ENCODE measurements around the gene TMEM132D. TPM values are rescaled to one million over a fixed set of nuclear protein-coding genes. Genes with fewer than 3 reads are reported as not detected.

Gene TMEM132D
- total RNA-seq, 1 donor from 2014 or later = not detected

- intact Hi-C loops (cut with micrococcal nuclease) = no loop called here
Observed at GRCh38 chr12:129750421-129750820, 153.4 kb downstream of the TMEM132D start.

- intact Hi-C loops (cut with micrococcal nuclease) = no loop called here
Observed at GRCh38 chr12:129746318-129746717, 157.5 kb downstream of the TMEM132D start.

DNA sequence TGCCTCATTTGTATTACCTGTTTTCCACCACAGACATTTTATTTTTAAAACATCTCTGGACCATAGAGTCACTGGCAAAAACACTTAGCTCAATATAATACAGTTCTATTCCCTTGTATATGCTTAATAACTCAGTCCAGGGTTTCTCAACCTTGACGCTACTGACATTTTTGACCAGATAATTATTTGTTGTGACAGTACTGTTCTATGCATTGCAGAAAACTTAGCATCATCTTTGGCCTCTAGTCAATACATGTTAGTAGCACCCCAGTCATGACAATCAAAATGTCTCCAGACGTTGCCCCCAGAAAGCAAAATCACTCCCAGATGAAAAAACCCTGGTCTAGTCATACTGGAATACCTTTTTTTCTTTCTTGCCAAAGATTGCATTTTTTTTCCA is 174.7 kb downstream of the TMEM132D start:
- intact Hi-C loops (cut with micrococcal nuclease) = no loop called here

GRCh38 chr12:129727100-129727499 is 176.7 kb downstream of the TMEM132D start:
- intact Hi-C loops (cut with micrococcal nuclease) = no loop called here

DNA sequence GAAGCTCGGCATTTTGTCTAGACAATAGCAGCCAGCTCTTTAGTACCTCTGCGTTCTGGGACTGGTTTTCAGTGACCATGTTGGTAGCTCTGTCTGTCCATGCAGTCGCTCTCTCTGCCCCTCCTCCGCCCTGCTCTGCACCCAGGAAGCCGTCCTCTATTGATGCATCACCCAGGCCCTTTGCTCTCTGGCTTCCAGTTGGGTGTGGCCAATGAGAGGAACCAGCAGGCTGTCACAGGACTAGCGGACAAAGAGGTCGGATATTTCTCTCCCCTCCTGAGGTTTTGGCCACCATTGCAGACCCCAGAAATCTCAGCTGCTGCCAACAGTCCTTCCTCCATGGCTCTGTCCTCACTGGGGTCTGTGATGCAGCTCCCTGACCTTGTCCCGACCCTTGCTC is 180.6 kb downstream of the TMEM132D start:
- intact Hi-C loops (cut with micrococcal nuclease) = no loop called here

DNA sequence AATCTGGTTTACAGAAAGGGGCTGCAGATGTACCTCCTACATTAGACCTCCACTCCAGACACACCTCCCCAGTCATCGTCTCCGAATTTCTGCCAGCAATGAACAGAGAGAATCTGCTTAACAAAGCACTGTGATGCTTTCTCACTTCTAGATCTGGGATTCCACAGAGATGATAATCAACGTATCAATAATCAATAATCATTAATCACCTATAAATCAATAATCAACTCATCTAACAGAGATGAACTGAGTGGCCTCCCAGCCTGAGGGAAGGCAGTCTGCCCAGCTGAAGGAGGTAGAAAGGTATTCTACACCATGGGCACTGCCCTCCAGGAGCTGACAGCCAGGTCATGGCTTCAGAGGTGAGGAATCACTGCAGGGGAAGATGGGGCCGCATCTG is 183.2 kb downstream of the TMEM132D start:
- intact Hi-C loops (cut with micrococcal nuclease) = no loop called here

DNA sequence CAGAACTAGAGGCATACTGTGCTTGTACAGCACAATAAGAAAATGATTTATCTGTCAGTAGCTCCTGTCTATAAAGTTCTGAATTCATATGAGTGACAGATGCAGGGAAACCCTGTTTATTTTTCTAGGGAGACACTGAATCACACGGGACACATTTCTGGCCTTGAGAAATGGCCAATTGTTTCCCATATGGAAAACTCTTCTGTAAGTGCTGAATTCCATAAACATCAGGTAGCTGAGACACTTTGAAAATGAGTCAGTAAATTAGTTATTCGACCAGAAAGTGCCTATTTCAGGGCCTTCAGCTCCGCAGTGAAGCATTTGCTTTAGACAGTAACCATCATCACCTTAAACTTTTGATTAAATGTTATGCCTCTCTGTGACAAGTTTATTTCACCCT is 184.4 kb downstream of the TMEM132D start:
- intact Hi-C loops (cut with micrococcal nuclease) = no loop called here

- intact Hi-C loops (cut with micrococcal nuclease) = no loop called here
Observed at GRCh38 chr12:129717438-129717837, 186.4 kb downstream of the TMEM132D start.

DNA sequence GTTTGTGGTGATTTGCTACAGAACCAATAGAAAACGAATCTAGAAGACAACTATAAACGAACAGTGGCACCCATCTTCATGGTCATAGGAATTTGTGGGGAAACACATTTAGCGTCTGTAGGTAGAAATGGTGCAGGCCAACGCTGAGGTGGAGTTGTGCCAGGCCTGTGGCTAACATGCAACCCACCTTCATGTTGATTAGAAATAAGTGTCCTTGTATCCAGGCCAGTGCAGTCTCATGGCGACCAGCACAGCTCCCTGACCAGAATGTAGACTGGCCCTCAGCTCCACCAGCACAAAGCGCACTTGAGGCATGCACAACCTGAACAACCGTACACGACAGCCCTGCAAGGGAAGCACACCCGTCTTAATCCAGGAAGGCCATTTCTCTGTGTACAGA is 187.0 kb downstream of the TMEM132D start:
- intact Hi-C loops (cut with micrococcal nuclease) = no loop called here

GRCh38 chr12:129706716-129707115 is 197.1 kb downstream of the TMEM132D start:
- intact Hi-C loops (cut with micrococcal nuclease) = no loop called here

- intact Hi-C loops (cut with micrococcal nuclease) = no loop called here
Observed at GRCh38 chr12:129704232-129704830, 199.5 kb downstream of the TMEM132D start.

- intact Hi-C loops (cut with micrococcal nuclease) = no loop called here
Observed at GRCh38 chr12:129701631-129702101, 202.2 kb downstream of the TMEM132D start.

GRCh38 chr12:129700036-129700435 is 203.8 kb downstream of the TMEM132D start:
- intact Hi-C loops (cut with micrococcal nuclease) = no loop called here

DNA sequence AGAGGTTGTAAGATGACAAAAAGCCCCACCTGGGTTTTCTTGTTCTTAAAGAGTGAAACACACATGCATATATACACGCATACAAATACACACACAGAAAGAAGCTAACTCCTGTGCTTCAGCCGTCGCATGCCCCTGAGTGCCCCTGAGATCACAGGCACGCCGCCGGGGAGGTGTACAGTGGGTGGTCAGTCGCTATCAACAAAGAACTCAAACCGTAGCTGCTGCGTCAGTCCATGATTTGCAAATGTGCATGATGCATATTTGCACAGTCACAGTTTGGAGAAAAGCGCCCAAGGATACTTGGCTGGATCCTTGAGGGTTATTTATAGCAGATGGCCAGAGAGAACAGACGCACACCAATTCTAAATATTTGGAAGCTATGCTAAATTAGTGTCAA is 206.9 kb downstream of the TMEM132D start:
- intact Hi-C loops (cut with micrococcal nuclease) = no loop called here

GRCh38 chr12:129696405-129696804 is 207.4 kb downstream of the TMEM132D start:
- intact Hi-C loops (cut with micrococcal nuclease) = no loop called here

DNA sequence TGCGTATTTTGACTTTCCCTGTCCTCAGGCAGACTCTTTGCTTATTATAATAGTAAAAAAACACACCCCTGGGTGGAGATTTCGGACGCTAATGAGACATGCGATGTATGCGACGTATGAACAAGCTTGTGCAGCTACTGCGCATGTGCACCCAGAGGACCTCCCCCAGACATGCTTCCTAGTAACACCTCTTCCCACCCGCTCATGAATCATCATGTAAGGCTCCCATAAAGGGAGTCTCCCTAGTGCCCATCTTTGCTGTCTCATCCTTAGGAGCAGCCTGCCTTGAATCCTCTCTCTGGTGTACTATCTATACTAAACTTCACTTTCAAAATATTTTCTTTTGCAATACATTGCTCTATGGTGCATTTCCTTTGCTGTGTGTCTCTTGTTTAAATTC is 210.1 kb downstream of the TMEM132D start:
- intact Hi-C loops (cut with micrococcal nuclease) = no loop called here

GRCh38 chr12:129687731-129688130 is 216.1 kb downstream of the TMEM132D start:
- intact Hi-C loops (cut with micrococcal nuclease) = no loop called here

GRCh38 chr12:129681830-129682229 is 222.0 kb downstream of the TMEM132D start:
- intact Hi-C loops (cut with micrococcal nuclease) = no loop called here

- intact Hi-C loops (cut with micrococcal nuclease) = no loop called here
Observed at GRCh38 chr12:129681151-129681550, 222.7 kb downstream of the TMEM132D start.

DNA sequence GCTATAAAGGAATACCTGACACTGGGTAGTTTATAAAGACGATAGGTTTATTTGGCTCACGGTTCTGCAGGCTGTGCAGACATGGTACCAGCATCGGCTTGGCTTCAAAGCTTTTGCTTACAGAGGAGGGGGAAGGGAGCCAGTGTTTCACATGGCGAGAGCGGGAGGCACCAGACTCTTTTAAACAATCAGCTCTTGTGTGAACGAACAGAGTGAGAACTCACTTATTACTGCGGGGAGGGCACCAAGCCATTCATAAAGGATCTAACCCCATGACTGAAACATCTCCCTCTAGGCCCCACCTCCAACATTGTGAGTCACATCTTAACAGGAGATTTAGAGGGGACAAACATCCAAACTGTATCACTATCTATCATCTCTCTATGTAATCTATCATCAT is 227.4 kb downstream of the TMEM132D start:
- intact Hi-C loops (cut with micrococcal nuclease) = no loop called here

DNA sequence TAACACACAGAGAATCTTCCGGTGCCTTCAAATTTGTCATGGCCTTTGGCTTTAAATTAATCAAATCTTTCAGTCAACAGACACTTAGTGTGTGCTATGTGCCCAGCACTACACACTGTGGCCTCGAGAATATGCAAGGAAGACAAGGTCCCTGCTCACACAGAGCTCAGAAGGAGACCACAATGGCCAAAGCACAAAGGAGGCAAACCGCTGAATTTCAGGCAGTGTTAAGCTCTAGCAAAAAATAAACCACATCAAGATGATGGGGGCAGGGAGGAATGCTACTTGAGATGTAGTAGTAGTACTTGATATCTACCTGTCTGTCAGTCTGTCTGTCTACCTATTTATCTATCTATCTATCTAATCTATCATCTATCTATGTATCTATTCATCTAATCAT is 227.9 kb downstream of the TMEM132D start:
- intact Hi-C loops (cut with micrococcal nuclease) = no loop called here

DNA sequence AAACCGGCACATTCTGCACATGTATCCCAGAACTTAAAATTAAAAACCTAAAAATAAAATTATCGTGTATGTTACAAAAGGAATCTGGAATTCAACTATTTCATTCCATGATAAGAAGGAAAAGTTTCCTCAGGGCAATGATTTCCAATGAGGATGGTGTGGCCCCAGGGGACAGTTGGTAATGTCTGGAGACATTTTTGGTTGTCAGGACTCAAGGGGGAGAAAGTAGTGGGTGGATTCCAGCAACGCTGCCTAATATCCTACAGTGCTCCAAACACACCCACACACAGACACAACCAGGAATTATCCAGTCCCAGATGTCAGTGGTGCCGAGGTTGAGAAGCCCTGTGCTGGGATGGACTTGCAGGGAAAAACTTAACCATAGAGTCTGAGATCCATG is 228.3 kb downstream of the TMEM132D start:
- intact Hi-C loops (cut with micrococcal nuclease) = no loop called here

- intact Hi-C loops (cut with micrococcal nuclease) = no loop called here
Observed at GRCh38 chr12:129673806-129674205, 230.0 kb downstream of the TMEM132D start.

DNA sequence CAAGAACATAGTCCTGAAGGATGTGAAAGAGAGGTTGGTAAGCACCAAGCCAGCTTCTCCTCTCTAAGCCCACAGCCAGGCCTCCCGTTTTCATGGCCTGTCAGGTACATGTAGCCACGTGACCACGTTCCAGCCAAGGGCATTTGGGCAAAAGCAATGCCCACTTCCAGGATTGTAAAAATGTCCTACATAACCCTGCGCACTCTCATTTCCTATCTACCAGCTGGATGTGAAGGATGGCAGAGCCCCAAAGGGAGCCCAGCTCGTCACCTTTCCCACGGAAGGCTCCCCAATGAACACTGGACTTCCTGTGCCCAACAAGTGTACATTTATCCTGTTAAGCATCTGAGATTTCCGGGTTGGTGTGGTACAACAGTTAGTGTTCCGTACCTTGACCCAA is 231.7 kb downstream of the TMEM132D start:
- intact Hi-C loops (cut with micrococcal nuclease) = no loop called here

Measured in T-helper 1 cell treated with Interleukin-12 subunit alpha and Interleukin-12 subunit beta and Interleukin-4 antibody, amounts not matched to agents 30 ng/mL and 1 ng/mL, for 36 hours (primary cell).